Glutamatergic neuron (in vitro differentiated cells): ENCODE measurements around the gene SRSF10. TPM values are rescaled to one million over a fixed set of nuclear protein-coding genes. Genes with fewer than 3 reads are reported as not detected.

ENCODE experiments used
- DNase-seq: peaks from one replicate; pipeline ENCODE4 v3.0.0; 2022
- H3K27ac Mint-ChIP-seq: one replicate; pipeline ENCODE4 v1.8.0; 2020; ENCODE audit warnings: mild to moderate bottlenecking, mixed read lengths, inconsistent platforms; ENCODE audit not compliant: unreplicated experiment
- H3K27me3 Mint-ChIP-seq: one replicate; pipeline ENCODE4 v1.8.0; 2020; ENCODE audit warnings: mild to moderate bottlenecking, moderate library complexity, mixed read lengths, inconsistent platforms; ENCODE audit not compliant: unreplicated experiment
- H3K36me3 Mint-ChIP-seq: one replicate; pipeline ENCODE4 v1.8.0; 2020; ENCODE audit warnings: mild to moderate bottlenecking, mixed read lengths, inconsistent platforms; ENCODE audit not compliant: unreplicated experiment
- H3K4me1 Mint-ChIP-seq: one replicate; pipeline ENCODE4 v1.8.0; 2020; ENCODE audit warnings: mild to moderate bottlenecking, low read depth, mixed read lengths, inconsistent platforms; ENCODE audit not compliant: unreplicated experiment
- H3K4me3 Mint-ChIP-seq: one replicate; pipeline ENCODE4 v1.8.0; 2020; ENCODE audit warnings: mild to moderate bottlenecking, mixed read lengths, inconsistent platforms; ENCODE audit not compliant: unreplicated experiment
- H3K9me3 Mint-ChIP-seq: one replicate; pipeline ENCODE4 v1.8.0; 2020; ENCODE audit warnings: mild to moderate bottlenecking, moderate library complexity, mixed read lengths, inconsistent platforms; ENCODE audit not compliant: unreplicated experiment
- CTCF ChIP-seq: fragments of 200-600 bp; sonication (generic); IDR thresholded peaks from one replicate; pipeline ENCODE4 v1.5.0; 2021; ENCODE audit not compliant: partially characterized antibody, unreplicated experiment
- microRNA-seq: library from miRNA; unstranded; fragments of <30 nt; microRNA quantifications from one replicate; pipeline ENCODE4, GENCODE V29; 2020; ENCODE audit not compliant: unreplicated experiment
- total RNA-seq: library from RNA; stranded (reverse); fragmentation: NEBNext Ultra II Directional; extraction: Animal tissue kit (Norgen Biotek cat#: 25700); gene quantifications from one replicate; pipeline ENCODE4 v1.2.1, GENCODE V29; 2021; ENCODE audit not compliant: unreplicated experiment

SRSF10 gene
- total RNA-seq, 1 donor from 2014 or later: 158 TPM

GRCh38 chr1:23915466-23915865, 64.7 kb downstream of the SRSF10 start:
- no peaks in the 10 kb centered on the region for H3K36me3 Mint-ChIP-seq
- H3K27ac Mint-ChIP-seq: no peak overlapping the region
- peaks cover 11% of the 10 kb centered on the region for H3K4me1 Mint-ChIP-seq
- DNase-seq: no peak
- no peak for TF ChIP-seq CTCF
- H3K27me3 Mint-ChIP-seq: peaks cover 5% of the 10 kb centered on the region
- H3K4me3 Mint-ChIP-seq: no peak overlapping the region
- no peaks in the 10 kb centered on the region for H3K9me3 Mint-ChIP-seq

- Mint-ChIP-seq H3K27ac (no peak overlapping the region), H3K9me3 (no peaks in the 10 kb centered on the region), H3K4me1 (peaks cover 11% of the 10 kb centered on the region), H3K36me3 (no peaks in the 10 kb centered on the region), H3K4me3 (no peak overlapping the region), H3K27me3 (peaks cover 5% of the 10 kb centered on the region)
- no peak for TF ChIP-seq CTCF
- no peak for DNase-seq
Measured at GRCh38 chr1:23914921-23915320, 65.2 kb downstream of the SRSF10 start.

Small RNAs within 50 kb of the gene (microRNA-seq; reads per million reads assigned to microRNA genes)
- not detected for gene MIR378F

Other genes with a start within 250 kb of the SRSF10 start
- gene ELOA, start 236.9 kb downstream of the SRSF10 start, total RNA-seq: 40.6 TPM
- gene PITHD1, start 201.9 kb downstream of the SRSF10 start, total RNA-seq: 35.0 TPM
- gene LYPLA2, start 189.2 kb downstream of the SRSF10 start, total RNA-seq: 191 TPM
- 32.6 TPM for gene GALE, start 179.6 kb downstream of the SRSF10 start, total RNA-seq
- 19.4 TPM for gene HMGCL, start 154.9 kb downstream of the SRSF10 start, total RNA-seq
- gene FUCA1, start 112.0 kb downstream of the SRSF10 start, total RNA-seq: 8.8 TPM
- gene CNR2, start 67.0 kb downstream of the SRSF10 start, total RNA-seq: not detected
- 106 TPM for gene PNRC2, start 20.5 kb downstream of the SRSF10 start, total RNA-seq
- gene MYOM3, start 131.8 kb upstream of the SRSF10 start, total RNA-seq: not detected
- not detected for gene IL22RA1, start 162.8 kb upstream of the SRSF10 start, total RNA-seq
- gene IFNLR1, start 207.0 kb upstream of the SRSF10 start, total RNA-seq: 0.47 TPM